Epithelial cell of esophagus (primary cell): Measurements from ENCODE around the gene ACTL6B.

Experiments
- DNase-seq: peaks from one replicate; pipeline ENCODE4 v3.0.0; 2010; ENCODE audit warnings: low read depth
- H3K4me3 ChIP-seq: 2 replicates; pipeline ENCODE4 v1.5.1; 2011; ENCODE audit warnings: mild to moderate bottlenecking, low read length, control low read depth
- TF ChIP-seq, protein P1 (sequence below): IDR thresholded peaks from 2 replicates; pipeline ENCODE4 v1.5.1; 2011; ENCODE audit warnings: low read depth, mild to moderate bottlenecking, low read length, control low read depth, inconsistent platforms; ENCODE audit not compliant: insufficient read depth; ENCODE audit errors: missing control alignments

ACTL6B gene

DNA sequence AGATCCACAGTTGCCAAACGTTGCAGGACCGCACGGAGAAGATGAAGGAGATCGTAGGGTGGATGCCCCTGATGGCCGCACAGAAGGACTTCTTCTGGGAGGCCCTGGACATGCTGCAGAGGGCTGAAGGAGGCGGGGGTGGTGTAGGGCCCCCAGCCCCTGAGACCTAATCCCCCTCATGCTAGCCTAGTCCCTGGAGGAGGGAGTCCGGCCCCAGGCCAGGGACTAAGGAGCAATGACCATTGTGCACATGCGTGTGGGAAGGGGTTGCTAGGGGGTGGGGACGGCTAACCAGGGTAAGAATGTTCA is 55.6 kb downstream of the ACTL6B start:
- no peak overlapping the region for H3K4me3 ChIP-seq
- TF ChIP-seq, protein P1, sequence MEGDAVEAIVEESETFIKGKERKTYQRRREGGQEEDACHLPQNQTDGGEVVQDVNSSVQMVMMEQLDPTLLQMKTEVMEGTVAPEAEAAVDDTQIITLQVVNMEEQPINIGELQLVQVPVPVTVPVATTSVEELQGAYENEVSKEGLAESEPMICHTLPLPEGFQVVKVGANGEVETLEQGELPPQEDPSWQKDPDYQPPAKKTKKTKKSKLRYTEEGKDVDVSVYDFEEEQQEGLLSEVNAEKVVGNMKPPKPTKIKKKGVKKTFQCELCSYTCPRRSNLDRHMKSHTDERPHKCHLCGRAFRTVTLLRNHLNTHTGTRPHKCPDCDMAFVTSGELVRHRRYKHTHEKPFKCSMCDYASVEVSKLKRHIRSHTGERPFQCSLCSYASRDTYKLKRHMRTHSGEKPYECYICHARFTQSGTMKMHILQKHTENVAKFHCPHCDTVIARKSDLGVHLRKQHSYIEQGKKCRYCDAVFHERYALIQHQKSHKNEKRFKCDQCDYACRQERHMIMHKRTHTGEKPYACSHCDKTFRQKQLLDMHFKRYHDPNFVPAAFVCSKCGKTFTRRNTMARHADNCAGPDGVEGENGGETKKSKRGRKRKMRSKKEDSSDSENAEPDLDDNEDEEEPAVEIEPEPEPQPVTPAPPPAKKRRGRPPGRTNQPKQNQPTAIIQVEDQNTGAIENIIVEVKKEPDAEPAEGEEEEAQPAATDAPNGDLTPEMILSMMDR, result no peak
- no peak for DNase-seq

DNA sequence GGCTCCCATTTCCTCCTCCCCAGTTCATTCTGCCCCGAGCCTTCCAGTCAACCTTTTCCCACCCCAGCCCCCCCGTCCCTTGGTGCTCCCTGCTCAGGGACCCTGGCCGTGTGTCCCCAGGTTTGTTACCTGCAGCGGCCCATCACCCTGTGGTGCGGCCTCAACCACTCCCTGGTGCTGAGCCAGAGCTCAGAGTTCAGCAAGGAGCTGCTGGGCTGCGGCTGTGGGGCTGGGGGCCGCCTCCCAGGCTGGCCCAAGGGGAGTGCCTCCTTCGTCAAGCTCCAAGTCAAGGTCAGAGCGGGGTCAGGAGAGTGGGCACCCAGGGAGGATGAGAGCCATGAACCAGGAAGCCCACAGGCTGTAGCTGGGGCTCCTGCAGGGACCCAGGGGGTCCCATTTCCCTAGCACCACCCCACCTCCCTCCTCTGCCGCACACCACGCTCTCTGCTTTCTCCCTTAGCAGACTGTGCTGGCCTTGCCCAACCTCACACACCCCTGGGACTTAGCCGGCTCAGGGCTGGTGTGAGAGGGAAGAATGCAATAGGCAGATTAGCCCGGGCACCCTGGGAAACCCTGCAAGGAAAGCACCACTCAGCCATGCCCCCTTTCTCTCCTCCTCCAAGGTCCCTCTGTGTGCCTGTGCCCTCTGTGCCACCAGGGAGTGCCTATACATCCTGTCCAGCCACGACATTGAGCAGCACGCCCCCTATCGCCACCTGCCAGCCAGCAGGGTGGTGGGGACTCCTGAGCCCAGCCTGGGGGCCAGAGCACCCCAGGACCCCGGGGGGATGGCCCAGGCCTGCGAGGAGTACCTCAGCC is 56.1 kb downstream of the ACTL6B start:
- DNase-seq, result no peak
- TF ChIP-seq, protein P1, result no peak
- no peak overlapping the region for H3K4me3 ChIP-seq

DNA sequence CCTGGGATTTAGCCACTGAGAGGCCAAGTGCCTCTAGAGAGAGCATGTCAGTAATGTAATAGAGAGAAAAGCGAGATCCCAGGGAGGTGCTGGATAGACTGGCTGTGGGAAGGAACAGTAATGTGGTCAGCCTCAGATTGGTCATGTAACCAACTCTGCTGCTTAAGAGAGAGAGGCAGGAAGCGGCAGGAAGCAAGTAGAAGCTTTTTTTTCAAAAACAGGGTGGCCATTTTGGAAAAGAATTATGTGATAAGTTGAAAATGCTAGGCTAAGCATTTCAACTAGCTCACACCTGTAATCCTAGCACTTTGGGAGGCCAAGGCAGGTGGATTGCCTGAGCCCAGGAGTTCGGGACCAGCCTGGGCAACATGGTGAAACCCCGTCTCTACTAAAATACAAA is 57.8 kb downstream of the ACTL6B start:
- TF ChIP-seq, protein P1, result no peak
- no peak overlapping the region for H3K4me3 ChIP-seq
- no peak for DNase-seq

DNA sequence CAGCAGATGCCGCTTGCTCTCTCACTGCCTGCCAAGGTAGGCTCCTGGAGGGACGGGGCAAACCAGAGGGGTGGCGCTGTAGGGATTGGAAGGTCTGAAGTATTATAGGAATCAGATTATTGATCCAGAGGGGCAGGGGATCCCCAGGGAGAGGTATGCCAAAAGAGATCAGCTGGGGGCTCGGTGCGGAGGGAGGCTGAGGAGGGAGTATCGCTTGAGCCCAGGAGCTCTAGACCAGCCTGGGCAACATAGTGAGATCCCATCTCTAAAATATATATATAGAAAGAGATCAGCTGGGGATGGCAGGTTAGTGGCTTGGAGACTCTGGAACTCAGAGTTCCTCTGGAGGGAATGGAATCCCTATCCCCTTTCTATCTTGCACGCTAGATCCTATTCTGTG is 61.1 kb downstream of the ACTL6B start:
- no peak for DNase-seq
- no peak overlapping the region for H3K4me3 ChIP-seq
- TF ChIP-seq, protein P1, result no peak
